Stimulated activated CD4-positive, alpha-beta T cell treated with anti-CD3 and anti-CD28 coated beads, TNF-alpha, amount 100 ng/mL, for 4 hours (primary cell): Measurements from ENCODE around the gene HOXD8.

Experiments
- DNase-seq, 3 experiments: peaks; one replicate each; pipeline ENCODE4 v3.0.0-alpha.2; 2020; ENCODE audit warnings: low read depth in 3 of 3

The HOXD8 gene

DNA sequence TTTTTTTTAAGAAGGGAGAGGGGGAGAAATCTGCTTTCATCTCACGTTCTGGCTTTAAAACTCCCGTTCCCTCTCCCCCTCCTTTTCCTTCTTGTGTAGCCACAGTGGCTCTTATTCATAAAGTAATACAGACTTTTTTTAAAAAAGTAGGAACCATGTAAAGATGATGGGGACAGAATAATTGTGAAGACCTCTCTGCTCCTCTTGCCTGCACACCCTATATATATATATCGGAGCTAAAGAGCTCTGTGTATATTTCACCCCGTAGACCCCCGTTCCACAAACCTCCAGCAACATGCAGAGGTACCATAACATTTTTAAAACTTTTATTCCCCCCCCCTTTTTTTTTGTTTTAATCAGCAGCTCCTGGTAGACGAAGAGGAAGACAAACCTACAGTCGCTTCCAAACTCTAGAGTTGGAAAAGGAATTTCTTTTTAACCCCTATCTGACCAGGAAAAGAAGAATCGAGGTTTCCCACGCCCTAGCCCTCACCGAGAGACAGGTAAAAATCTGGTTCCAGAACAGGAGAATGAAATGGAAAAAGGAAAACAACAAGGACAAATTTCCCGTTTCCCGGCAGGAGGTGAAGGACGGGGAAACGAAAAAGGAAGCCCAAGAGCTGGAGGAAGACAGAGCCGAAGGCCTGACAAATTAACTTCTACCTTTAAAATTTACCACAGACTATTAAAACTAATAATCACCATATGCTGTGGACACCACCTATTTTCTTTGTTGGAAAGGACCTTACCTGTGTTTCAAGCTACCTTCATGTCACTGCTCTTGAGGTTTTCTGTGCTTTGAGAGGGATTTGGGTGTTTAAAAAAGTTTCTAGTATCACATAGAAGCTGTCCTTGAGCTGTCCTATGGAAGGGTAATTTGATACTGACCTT is 1.7 kb downstream of the HOXD8 start:
- no peak for DNase-seq

DNA sequence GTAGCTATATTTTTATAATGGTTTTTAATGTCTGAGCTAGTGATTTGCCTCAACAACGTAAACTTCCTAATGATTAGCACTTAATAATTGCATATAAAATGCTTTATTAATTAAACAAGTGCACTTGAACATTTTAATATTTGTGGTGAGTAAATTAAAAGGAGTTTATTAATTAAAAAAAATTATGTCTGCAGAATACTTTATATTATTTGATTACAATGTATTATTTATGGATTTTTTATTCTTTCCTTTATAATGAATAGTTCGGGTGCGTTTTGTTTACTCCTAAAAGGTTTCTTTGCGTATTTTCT is 2.3 kb downstream of the HOXD8 start:
- no peak for DNase-seq

DNA sequence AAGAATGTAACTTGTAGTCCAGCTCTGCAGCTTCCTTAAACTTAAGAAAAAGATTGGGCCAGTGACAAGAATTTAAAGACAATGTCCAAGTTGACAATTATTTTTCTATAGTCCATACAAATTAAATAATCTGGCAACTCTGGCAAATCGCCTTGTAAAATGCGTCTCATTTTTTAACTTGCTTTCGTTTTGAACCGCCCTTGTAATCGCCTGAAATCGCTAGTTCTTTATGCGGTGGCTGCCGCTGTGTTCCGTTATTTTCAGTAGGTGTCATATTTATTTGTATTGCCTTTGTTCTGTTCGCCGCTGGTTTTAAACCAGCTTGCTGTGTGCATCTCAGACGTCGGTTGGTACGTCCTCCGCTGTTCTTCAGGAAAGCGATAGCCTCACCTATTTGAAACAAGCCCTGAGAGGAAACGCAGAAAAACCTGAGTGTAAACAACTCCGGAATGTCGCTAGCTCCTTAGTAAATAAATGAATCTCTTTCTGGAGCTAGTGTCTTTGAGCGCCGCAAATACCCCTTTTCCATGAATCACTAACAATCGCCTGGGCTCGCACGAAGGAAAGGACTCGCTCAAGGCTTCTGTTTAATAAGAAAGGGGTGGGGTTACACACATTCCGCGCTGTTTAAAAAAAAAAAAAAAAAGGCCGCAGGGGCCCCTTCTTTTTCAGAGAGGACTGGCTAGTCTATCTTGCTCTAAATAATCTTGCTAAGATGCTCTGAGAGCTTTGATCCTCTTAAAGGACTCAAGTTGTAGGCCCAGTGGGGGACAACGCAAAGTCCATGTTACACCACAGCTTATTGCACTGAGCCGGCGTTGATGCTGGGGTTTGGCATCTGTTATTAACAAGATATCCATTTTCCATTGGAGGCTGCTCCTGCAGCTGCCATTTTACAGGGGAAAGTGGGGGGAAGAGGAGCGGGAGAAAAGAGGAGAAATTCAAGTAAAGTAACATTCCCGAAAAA is 3.0 kb downstream of the HOXD8 start:
- DNase-seq = no peak

DNA sequence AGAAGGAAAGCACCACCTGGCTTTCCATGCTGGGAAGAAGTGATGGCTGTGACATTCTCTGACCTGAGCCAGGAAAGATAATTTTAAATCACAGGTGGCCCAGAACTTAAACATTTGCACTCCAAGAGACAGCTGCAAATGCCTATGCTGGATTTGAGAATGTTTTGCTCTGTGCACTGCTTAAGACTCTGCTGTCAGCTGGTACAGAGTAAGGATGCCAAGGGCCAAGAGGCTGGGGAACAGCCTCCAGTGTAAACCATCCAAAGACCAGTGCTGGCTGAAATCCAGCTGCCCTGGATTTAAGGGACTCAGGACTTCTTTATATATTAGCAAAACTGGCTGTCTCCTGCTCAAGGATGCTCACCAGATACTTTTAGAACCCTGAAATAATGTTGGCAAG is 3.9 kb downstream of the HOXD8 start:
- DNase-seq = no peak

DNA sequence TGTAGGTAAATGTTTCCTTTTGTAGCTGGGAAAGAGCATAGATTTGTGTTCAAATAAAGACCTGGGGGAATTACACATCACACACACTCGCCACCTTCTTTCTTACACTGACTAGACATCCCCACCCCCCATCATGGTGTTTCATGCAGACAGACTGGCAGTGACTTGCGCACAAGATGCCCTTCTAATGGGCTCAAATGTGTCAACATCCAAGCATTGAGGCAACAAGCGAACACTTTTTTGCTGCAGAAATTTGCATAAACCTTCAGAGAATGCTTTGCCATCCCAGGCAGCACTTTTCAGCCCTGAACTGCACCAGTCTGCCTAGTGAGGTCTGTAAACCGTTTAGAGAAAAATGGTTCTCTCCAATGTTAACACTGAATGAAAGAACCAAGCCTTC is 4.5 kb downstream of the HOXD8 start:
- no peak for DNase-seq

DNA sequence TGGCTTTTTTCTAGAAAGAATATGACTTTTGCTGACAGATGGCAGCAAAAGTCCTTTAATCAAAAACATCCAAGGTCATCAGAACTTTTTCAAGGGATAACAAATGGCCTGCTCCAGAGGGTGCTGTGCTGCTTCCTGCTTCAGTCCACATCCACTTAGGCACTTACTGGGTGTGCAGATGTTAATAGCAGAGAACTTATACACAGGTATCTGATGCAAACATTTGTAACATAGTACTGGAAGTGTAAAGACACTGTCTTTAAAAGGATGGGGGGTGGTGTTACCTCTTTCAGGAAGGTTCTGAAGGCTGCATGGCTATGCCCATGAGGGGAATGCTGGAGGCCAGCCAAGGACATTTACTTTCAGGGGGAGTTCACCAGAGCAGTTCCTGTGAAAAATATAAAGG is 5.5 kb downstream of the HOXD8 start:
- DNase-seq = no peak

DNA sequence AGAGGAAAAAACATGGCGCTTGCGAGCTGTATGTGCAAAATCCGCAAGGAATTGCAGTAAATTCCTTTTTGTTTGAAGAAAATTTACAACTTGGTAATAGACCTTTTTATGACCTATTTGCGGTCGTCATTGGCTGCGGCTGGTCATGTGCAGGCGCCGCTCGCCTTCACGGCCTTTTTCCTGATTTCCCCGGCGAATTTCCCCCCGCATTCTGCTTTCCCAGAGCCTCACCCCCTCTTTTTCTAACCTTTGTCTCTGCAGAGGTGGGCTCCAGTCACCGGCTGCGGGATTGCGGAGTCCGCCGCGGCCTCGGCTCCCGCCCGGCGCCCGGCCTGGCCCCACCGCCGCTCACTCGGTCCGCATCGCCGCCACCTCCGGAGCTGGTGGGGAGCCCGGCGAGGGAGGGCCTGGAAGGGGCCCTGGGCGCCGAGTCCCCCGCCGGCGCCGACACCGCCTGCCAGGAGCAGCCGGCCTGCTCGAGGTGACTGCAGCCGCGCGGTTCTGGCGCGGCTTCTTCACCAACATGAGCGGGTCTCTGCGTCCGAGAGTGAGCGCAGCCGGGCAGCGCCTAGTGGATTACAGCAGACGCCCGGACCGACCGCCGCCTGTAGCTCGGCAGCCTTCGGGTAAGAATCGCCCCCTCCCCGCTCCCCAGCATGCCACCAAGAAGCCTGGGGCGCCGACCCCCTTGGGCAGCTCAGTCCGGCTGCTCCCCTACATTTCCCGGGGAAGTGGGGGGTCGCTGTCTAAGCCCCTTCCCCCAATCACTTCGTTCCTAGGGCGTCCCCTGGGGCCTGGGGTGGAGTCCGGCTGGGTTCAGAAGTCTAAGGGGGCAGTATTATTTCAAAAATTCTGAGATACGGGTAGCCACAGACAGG is 7.1 kb downstream of the HOXD8 start:
- no peak for DNase-seq

DNA sequence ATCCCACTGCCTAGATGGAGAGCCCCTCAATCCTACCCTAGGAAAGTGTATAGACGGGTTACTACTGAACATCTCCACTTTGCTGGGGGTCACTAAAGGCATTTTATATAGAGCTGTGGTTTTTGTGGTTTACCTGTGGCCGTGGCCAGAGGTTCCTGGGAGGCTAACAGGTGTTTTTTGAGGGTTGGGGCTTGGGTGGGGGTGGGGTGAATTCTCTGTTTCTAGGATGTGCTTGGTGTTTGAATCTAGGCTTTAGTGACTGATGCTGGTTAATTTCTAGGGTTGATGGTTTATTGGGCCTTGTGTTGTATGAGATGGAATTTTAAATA is 7.7 kb downstream of the HOXD8 start:
- DNase-seq = no peak

DNA sequence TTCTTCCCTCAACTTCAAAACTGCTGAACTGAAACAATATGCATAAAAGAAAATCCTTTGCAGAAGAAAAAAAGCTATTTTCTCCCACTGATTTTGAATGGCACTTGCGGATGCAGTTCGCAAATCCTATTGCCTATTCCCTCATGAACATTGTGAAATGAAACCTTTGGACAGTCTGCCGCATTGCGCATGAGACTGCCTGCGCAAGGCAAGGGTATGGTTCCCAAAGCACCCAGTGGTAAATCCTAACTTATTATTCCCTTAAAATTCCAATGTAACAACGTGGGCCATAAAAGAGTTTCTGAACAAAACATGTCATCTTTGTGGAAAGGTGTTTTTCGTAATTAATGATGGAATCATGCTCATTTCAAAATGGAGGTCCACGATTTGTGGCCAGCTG is 8.4 kb downstream of the HOXD8 start:
- no peak for DNase-seq

DNA sequence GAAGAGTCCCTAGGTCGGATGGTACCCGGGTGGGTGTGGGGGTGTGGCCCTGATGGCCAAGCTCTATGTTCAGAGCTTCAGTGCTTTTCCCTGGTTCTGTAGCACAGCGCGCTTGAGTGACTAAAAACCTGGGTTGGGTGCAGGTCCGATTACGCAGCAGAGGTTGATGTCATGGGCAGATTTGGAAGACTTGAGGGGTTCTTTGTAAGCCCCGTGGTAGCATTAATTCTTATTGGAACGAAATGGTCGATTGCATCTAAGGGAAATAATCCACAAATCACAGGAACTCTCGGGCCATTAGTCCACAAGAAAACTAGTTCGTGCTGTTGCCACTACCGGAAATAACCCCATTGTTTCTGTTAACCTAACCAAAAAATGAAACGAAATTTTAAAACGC is 9.0 kb downstream of the HOXD8 start:
- DNase-seq = no peak

DNA sequence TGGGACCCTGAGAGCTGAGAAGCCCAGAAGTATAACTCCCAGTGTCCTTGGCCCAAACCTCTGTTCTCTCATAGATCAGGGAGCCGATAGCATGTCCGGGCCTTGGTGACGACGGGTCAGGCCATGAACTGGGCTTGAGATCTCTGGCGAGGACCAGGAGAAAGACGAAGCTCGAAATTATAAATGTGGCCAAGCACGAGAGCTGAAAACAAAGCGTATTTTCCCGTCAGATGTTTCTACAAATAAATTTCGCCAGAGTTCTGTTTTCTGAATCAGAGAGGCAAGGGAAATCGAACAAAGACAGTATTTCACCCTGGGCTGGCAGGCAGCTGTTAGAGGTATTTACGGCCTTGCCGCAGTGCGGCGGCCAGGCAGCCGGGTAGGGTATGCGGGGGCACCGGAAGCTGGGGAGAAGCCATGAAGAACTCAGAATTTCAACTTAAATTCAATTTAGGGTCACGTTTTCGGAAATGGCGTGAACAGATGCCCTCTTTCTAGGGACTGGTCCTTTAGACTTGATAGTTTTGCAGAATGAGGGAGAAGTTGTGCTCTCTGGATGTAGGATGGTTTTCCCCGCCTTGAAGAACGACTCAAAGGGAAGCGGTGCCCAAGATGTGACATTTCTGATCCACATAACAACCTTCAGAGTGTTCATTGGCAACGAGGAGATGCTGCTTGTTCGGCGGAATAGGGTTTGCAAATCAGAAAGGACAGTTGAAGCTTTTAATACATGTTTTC is 9.6 kb downstream of the HOXD8 start:
- no peak for DNase-seq

DNA sequence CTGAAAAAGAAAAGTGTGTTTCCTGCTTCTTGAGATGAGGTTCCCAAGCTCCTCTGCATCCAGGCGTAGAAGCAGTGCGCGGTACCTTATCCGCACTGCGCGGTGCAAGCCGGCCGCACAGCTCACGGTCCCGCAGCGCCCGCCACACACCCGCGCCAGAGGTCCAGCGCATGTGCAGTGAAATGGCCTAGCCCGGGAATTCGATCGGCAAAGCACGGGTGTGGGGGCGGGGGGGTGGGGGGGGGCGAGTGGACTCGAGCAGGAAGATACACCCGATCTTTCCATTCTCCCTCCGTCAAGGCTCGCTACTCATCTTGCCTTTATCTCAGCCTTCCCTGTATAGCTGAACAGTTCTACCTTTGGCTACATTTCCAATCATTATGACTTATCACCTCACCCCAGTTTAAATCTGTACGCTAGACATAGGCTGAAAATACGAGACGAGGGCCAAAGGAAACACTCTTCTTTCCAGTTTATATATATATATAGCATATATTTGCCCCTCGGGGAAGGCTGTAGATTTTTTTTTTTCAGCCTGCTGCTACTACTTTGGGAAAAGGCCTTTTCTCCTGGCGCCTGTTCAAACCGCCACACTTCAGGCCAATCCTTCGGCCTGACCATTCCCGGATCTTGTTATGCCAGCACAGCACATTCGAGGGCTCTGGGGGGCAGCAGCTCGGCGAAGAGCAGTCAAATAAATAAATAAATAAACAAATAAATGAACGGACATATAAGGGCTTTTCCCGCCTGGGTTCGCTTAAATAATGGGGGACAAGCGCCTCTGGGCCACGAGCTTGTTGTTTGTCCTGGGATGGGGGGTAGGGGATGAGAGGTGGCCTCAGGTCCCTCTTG is 10.4 kb downstream of the HOXD8 start:
- no peak for DNase-seq

DNA sequence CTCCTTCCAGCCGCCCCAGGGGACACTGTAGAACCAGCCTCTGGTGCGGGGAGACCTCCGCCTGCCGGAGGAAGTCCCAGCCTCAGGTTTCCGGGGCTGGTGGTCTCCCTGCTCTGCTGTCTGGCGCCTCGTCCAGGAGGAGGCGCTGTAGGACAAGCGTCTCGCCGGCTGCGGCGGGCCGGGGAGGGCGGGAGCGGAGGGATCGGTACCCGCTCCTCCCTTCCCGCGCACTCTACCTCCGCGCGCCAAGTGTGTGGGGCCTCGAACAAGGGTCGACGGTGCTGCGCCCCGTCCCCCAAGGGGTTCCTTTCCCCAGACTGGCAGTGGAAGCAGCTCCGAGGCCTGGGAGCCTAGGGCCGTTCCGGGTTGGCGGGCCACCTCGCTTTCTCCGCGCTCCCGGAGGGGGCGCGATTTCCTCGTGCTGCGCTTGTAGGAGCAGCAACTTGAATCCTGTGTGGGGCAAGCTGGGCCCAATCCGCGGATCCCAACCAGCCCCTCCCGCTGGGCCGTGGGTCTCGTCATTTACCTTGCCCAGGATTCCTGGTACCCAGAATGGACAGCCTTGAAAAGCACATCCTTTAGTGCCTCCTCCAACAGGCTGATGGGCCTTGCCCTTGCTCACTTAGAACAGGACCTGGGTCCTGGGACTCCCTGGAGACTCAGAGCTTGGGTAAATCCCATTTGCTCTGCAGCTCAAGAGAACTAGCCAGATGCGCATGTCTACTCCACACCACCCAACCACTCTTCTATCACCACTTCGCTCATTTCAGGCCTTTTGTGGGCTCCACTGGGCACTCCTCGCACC is 11.2 kb downstream of the HOXD8 start:
- DNase-seq = peak; percentile 17 to 35 (median 23)

DNA sequence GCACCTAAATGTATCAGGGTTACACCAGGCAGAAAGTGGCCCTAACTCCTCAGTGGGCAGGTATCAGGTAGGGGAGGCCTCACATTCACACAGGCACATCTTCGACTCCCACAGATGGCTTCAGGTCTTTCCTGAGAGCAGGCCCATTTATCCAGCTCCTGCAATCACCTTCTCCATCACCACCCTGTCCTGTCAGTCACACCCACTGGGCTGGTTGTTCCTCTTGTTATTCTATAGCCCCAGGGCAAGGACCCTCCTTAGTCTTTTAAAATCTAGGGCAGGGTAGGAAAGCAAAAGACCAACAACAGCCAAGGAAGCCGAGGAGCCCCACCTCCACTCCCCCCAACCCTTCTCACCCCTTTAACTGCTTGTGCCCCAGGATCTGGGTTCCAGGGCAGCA is 12.8 kb downstream of the HOXD8 start:
- no peak for DNase-seq

DNA sequence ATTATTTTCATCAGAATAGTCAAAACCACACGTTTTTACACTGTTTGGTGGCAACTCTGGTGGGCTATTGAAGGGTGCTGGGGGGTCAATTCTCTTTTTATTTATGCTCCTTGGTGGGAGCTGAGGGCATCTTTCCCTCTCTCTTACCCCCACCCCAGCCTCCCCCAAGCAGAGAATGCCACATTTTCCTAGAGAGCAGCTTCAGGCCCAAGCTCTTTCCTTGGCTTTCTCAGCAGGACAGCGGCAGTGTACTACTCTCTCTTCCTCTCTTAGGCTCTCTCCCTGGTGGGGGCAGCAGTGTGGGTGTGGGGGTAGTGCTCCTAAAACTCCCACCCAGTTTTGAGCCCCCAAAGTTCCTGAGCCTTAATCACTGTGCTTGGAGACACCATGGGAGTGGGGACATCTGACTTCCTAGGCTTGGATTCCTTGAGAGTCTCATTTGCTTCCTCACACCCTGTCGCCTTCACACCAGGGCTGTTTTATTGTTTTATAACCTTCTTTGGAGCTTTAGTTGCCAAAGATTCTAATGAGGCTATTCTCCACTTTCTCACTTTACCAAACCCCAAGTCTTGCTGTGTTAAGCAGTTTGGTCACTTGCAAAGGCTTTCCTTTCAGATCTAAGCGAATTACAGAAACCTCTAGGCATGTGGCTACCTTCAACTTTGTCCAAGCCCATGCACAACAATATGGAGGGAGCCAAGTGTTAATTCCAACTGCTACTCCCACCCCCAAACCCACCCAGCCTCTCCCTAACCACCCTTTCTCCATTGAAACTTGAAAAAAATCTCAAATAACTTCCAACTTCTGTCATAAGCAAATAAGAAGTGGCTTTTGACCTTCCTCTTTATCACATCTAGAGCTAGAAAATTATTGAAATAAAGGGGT is 15.8 kb downstream of the HOXD8 start:
- DNase-seq = no peak

DNA sequence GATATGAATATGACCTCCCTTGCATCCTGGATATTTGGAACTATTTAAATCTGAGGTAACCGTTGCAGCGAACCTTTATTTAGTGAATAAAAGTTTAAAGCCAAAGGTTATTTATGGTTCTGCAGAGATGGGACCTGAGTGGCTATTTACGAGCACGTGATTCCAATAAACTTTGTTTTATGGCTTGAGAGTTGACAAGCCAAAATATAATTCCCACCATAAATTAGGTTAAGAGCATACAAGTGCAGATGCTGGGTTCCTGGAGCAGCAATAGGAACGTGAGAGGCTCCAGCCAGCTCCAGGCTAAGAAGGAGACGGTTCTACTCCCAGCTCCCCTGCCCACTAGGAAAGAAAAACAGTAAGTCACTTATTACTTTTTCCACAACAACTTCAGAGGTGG is 16.6 kb downstream of the HOXD8 start:
- no peak for DNase-seq

DNA sequence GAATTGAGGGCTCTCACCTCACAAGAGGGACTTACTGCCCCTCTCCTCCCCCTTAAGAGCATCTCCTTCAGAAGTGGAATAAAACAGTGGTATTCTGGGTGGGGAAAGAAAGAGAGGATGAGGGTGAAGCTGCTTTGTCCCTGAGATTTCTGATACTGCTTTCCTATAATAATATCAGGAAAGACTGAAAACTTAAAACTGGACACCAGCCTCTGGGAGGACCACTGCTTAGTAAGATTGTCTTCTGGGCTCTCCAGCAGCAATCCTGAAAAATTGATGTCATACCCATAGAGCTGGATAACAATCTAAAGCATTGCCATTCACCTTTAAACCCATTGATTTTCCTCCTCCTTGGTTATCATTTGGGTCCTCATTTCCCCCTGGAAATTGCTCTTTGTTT is 17.1 kb downstream of the HOXD8 start:
- DNase-seq = no peak

DNA sequence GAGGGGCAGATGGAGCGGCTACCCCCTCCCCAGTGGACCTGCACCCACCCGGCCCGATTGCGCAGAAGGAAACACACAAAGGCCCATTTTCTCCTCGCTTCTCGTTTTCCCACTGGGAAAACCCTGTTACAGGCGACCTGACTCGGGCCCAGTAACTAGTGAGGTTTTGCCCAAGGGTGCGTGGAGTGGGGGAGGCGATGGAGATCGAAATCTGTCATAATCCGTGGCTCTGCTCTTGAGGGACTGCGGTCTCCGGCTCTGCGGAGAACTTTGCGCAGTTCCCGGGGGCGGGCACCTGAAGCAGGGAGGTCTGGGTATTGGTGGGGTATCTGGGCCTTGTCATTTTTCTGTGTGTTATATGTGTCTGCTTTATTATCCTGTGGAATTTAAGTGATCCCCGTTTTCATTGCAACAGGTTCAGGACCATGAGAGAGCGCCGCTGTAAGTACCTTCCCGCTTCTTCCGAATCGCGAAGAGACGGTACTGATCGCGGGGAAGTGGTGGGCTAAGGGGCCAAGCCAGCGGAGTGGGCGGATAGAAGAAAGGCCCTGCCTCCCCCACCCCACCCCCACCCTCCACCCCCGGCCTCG is 17.8 kb downstream of the HOXD8 start:
- DNase-seq = no peak
